HG03558 (cell line): ENCODE results near the gene GDA.
"Not testable (repeated sequence)": the region's sequence is repeated elsewhere in the genome, so short reads cannot be mapped to it uniquely, and the experiment has no call there.

Experiments used
- ATAC-seq: cut with Tn5 transposase; IDR thresholded peaks from one replicate; pipeline ENCODE4 v1.9.1; 2021; ENCODE audit warnings: moderate number of reproducible peaks; ENCODE audit not compliant: unreplicated experiment; ENCODE audit errors: extremely low read depth

The GDA gene

DNA sequence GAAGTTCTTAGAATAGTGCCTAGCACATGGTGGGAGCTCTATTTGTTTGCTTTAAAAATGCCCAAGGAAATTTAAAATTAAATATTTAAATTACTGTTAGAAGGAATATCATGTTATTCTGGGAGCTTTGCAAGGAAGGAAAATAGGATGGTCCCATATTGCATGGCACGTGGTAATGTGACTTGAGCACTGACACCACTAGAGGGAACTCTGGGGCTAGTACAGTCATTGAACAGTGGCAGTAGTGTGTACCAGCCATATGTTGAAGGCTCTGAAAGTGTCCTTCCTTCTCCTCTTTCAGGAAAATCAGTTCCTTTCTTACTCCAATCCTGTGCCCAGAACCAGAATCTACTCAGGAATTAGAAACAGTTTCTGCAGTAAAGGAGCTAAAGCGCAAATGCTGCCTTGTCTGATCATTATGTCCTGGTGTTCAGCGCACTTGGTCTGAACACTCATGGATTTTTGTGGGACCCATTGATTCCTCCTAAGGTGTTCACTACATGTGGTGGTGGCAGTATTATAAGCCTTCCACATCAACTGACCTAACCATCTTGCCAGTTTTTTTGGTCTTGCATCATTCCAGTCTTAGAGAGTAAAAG, 54.1 kb downstream of the GDA start:
- peak; percentile 49 for ATAC-seq

DNA sequence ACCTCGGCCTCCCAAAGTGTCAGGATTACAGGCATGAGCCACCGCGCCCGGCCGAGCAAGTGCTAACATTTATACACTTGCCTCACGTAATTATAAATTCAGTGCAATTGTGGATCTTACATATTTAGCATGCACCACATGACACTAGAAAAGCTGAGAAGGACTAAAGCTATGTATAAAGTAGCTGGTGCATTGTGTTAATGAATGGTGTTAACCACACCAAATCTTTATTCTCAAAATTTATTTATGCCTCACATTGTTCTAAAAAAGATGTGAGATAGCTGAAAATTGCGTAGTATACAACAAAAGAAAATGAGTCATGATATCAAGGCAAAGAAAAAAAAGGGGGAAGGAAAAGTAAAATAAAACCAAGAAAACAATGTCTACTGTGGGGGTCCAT, 54.8 kb downstream of the GDA start:
- no peak for ATAC-seq

DNA sequence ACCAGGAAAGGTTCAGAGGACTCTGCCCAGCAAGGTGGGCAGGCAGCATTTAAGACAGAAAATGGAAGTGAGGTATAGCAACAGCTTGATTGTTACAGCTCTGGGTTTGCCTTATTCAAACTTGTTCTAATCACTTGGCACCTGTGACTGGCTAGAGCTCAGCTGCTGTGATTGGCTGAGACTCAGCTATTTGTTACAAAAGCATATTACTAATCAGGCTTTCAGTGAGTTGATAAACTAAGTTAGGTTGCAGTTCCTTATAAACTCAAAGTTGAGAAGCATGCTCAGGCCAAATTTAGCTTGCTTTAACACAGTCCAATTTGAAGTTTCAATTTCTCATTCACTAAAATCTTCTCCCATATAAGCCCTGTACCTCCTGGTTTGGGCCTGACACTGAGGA, 56.3 kb downstream of the GDA start:
- peak; percentile 33 for ATAC-seq

DNA sequence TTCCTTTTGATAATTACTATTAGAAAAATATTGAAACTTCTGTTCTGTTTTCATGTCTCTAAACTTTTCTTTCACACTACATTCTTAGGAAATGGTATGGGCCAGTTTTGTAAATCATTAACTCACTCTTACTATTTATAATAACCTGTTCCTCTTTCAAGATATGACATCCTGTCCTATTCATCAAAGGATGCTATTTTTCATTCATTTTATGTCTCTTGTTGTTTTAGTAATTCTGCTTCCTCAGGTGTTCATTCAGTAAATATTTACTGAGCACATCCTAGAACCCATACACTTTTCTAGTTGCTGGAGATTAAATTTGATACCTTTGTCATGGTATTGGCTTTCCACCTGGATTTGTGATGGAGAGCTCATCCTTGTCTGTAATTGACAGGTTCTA, 58.0 kb downstream of the GDA start:
- ATAC-seq: peak; percentile 55

DNA sequence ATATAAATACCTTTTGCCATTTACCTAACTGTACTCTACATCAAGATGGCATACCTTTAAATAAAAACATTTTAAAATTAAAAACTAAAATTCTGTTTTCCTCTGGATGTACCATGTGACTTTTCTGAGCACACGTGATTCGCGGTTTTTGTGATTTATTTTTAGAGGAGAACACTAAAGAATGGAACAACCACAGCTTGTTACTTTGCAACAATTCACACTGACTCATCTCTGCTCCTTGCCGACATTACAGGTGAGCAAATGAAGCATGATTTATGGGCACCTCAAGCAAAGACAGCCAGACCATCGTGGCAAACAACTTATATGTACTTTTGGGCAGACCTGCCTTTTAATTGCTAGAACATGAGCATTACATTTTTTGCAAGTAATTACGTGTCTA, 61.3 kb downstream of the GDA start:
- ATAC-seq: no peak

DNA sequence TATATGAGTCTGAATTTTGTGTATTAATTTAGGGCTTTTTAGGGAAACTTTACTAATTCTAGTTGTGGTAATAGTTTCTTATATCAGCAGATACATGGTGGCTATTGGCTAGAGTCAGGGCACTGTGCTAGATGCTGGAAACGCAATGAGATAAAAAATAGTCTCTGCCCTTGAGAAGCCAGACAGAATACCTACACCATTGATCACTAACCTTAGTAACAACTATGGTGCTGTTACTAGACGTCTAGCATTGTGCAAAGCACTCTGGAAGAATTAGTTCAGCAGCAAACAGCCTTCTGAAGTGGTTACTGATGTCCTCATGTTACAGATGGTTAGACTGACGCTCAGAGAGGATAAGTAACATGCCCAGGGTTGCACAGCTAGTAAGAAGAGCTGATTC, 61.8 kb downstream of the GDA start:
- ATAC-seq: no peak

DNA sequence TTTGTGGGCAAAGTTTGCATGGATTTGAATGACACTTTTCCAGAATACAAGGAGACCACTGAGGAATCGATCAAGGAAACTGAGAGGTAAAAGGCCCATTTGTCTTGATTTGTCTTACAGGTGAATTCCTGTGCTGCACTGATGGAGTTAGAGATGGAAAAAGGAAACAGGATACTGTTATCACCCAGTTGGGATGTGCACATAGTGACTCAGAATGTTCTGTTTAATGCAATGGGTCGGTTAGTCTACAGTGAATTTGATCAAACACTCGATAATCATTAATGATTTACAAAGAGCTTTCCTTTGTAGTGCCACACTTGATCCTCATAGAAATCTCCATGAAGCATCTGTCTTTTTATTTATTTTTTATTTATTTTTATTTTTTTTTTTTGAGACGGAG, 64.7 kb downstream of the GDA start:
- ATAC-seq: no peak

DNA sequence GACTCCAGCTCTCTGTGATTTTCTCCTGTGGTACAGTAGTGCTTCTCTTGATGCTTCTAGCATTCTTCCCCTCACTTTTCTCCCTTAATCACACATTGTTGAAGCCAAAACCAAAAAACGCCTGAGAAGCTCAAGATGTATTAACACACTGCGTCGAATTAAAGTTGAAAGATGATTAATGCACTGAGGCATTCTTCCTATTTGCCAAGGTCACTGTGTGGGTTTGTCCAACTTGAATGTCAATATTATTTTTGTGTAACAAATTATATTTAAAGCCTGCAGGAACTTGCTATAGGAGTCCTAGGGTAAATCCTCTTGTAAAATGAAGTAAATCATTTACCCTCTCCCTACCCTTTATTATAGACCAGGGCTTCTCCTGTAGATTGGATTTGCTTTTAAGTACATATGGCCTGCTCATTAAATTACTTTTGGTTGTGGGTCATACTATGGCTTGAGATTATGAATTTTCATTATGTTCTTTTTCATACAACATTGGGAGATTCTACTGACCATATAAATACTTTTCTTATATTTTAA, 68.1 kb downstream of the GDA start:
- no peak for ATAC-seq

DNA sequence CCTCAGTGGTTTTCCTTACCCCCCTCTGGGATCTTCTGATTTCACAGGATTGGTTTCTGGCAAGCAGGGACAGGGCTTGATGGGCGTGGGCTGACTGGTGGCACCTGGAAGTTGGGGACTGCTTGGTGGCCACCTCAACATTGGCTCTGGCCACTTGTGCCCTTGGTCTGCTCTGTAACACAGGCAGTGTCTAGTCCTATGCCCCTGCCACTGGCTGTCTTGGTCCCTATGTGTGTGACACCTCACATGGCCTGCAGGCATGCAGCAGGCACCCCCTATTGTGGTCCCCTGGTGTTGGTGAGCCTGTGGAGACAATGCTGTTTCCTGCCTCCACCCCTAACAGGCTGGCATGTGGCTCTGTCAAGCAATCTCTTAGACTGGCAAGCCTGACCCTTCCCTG, 71.3 kb downstream of the GDA start:
- ATAC-seq: no peak

DNA sequence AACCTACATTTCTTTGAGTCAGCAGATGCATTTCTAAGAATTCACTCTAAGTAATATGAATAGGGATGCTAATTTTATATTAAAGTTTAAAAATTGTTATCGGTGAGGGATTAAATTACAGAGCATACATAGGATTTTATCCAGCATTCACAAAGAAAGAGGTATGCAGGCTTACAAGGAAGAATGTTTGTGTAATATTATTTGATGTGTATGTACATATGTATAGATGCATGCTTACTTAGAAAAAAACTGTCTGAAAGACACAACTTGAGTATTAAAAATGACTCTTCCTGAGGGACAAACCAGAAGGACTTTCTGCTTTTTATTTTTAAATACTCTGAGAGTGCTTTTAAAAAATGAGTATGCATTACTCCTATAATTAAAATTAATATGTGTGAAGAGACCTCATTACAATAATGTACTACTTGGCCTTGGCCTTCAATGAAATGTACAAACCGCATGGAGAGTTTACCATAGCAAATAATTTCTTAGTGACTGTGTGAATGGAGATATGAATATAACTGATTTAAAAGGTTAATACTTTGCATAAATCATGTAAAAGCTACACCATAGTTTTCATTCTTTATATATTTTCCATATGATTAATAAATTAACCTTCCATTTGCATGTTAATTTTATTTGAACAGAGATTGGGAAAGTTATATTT, 77.0 kb downstream of the GDA start:
- no peak for ATAC-seq

DNA sequence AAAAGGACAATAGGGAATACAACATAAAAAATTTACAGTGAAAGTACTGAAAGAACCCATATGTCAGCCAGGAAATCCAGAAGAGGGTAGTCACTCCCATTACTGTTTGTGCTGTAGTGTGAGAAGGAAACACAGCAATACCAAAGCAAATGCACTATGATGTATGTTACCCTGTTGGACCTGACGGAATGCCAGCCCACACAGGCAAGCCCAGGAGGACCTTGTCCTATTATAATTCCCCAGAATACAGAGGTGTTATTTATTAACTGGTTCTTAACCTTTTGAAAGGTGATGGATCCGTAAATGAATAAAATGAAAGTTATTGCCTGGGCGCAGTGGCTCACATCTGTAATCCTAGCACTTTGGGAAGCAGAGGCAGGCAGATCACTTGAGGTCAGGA, 79.0 kb downstream of the GDA start:
- ATAC-seq: no peak

DNA sequence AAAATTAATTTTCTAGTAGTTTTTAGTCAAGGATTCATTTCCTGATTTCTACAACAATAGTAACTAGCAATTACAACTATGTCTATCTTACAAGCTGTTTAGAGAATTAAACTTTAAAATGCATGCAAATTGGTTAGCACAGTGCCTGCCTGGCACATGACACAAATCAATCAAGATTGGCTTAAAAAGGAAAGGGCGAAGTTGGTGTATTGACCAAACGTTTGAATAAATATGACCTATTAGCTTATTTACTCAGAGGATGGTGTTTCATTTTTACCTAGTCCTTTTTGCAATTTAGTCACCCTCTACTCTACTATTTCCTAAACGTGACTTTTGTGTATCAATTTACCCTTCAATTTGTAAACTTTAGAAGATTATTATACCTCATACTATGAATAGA, 83.5 kb downstream of the GDA start:
- ATAC-seq: no peak

DNA sequence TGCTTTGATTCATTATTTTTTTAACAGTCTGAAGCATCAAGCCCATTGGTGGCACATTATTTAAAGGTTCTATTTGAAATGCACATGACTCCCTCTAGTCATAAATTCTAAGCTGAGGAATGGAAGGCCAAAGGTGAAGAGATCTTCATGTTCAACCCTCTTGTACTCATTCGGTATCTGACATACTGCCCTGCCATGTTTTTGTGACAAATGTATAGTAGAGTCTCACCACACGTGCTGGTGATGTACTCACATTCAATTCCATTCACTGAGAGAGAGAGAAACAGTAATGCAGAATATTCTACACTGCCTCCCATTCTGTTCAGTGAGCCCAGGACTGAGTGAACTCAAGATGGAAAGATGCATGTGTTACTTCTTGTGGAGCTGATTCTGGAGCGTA, 98.3 kb downstream of the GDA start:
- ATAC-seq: no peak

DNA sequence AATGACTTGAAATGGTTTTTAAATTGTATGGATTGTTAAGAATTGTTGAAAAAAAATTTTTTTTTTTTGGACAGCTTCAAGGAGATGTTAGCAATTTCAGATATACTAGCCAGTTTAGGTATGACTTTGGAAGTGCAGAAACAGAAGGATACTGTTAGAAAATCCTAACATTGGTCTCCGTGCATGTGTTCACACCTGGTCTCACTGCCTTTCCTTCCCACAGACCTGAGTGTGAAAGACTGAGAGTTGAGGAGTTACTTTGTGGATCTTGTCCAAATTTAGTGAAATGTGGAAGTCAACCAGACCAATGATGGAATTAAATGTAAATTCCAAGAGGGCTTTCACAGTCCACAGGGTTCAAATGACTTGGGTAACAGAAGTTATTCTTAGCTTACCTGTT, 102.3 kb downstream of the GDA start:
- ATAC-seq: no peak

DNA sequence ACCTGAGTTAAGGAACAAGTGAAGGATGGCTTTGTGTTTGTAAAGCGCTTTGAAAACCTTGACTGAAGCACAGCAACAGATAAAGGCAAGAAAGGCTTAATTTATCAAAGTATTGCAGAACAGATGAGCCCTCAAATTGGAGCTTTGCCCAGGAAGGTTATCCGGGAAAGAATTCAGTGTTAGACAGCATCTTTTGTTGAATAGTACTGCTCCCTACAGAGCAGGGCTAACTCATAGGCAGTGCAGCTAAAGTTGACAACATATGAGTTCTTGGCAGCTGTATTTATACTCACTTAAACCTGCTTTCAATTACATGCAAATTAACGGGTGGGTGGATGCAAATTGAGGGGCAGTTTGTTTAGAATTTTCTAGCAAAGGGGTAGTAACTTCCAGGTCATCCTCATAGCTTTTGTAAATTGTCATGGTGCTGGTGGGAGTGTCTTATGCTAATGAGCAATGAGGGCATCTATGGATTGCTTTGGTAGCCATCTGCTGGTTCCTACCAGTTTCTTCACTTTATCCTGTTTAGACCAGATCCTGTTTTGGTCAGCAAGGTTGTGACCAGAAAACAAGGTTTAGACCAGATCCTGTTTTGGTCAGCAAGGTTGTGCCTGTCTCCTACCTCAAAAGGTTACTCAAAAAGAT, 105.8 kb downstream of the GDA start:
- ATAC-seq: no peak

DNA sequence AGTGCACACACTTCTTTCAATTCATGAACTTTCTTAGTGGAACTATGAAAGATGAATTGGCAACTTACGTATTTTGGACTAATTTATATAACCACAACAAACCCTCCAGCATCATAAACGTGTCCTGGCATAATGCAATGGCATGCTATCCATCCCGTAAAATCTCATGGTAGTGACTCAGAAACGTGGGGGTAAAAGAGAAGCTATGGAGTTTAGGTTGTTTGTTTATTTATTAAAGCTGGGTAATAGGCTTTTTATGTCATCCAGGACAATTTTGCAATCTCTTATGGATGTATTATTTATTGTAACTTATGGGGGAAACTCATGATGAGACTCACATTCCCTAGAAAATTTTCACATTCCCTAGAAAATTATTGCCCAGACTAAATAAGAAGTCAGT, 106.3 kb downstream of the GDA start:
- ATAC-seq: no peak

DNA sequence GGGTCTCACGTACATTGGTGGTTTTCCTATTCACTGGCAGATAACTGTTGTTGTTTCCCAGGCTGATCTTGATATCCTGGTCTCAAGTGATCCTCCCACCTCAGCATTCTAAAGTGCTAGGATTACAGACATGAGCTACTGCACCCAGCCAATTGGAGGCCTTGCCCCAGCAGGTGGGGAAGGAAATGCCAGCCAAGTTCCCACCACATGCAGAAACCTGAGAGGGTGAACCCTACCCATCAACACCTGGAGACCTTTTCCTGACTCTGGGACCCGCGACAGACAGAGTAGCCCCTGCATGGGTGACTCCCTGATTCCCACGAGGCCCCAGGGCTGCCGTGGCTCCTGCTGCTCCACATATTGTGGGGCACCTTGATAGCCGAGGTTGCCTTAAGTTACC, 107.7 kb downstream of the GDA start:
- ATAC-seq: no peak

DNA sequence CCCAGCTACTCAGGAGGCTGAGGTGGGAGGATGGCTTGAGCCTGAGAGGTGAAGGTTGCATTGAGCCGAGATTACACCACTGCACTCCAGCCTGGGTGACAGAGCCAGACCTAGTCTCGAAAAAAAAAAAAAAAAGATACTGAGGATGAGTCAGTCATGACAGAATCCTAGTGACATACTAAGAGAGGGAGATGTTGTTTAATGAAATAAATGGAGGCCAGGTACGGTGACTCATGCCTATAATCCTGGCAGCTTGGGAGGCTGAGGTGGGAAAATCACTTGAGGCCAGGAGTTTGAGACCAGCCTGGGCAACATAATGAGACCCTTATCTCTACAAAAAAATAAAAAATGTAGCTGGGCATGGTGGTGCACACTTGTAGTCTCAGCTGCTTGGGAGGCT, 108.6 kb downstream of the GDA start:
- ATAC-seq: no peak

DNA sequence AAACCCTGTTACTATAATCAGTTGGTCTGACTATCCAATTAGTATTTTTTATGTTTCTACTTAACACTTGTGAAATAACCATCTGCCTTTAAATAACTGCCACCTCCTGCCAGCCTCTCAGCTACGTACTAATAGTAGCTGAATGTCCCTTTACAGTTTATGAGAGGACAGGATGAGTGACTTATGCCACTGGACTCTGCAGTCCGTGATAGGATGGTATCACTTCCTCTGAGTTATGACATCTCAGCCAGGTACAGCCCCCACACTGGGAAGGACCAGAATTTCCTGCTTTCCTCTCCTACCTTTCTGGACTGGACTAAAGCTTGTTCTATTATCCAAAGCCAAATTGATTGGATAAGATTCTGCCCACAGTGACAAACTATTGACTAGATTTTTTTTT, 112.8 kb downstream of the GDA start:
- ATAC-seq: no peak

DNA sequence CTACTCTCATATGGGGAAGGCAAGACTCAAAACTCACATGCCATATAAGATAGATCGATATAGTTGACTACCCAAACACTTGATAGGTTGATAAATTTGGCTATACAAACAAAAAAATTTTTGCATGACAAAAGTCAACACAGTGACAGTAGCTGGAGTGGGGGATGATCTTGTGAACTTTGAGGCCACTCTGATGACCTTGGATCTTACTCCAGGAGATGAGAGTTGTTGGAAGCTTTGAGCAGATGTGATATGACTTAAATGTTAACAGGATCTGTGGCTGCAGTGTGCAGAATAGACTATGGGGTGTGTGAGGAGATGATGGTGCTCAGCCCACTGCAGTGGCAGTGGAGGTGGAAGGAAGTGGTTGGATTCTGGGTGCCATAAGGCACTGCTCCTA, 114.3 kb downstream of the GDA start:
- no peak for ATAC-seq

DNA sequence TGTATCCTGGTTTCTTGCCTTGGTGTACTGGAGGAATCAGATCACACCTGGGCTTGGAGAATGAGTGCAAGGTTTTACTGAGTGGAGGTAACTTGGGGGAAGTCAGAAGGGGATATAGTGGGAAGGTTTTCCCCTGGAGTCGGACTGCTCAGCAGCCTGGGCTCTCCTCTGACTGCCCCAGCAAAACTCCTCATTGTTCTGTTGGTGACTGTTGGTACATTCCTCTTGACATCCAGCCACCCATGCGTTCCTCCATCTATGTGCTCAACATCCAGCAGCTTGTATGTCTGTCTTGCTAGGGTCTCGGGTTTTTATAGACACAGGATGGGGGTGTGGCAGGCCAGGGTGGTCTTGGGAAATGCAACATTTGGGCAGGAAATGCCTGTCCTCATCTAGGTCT, 119.7 kb downstream of the GDA start:
- ATAC-seq: no peak

DNA sequence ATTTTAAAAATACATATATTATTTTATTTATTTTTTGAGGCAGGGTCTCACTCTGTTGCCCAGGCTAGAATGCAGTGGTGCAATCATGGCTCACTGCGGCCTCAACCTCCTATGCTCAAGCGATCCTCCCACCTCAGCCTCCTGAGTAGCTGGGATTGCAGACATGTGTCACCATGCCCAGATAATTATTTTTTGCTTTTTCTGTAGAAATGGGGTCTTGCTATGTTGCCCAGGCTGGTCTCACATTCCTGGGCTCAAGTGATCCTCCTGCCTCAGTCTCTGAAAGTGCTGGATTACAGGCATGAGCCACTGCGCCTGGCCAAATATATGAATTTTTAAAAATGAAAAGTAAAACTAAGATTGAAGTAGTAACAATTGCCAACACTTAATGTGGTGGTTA, 121.1 kb downstream of the GDA start:
- ATAC-seq: not testable (repeated sequence)
